SKM-1 (cell line): Measurements from ENCODE around the gene RWDD3.

Experiments used
- DNase-seq: peaks from one replicate; lab custom pipeline; 2025; ENCODE audit not compliant: unreplicated experiment; lab: John Stamatoyannopoulos, UW

RWDD3 gene

GRCh38 chr1:95281781-95282517 is 47.9 kb downstream of the RWDD3 start:
- DNase-seq: no peak

GRCh38 chr1:95282518-95282895 is 48.5 kb downstream of the RWDD3 start:
- no peak for DNase-seq

GRCh38 chr1:95284420-95284819 is 50.4 kb downstream of the RWDD3 start:
- no peak for DNase-seq

GRCh38 chr1:95286479-95286878 is 52.5 kb downstream of the RWDD3 start:
- DNase-seq: no peak

GRCh38 chr1:95287081-95287480 is 53.1 kb downstream of the RWDD3 start:
- DNase-seq: no peak

GRCh38 chr1:95287825-95288224 is 53.8 kb downstream of the RWDD3 start:
- no peak for DNase-seq
